T-helper 2 cell treated with Interferon-gamma antibody and Interleukin-4, amounts not matched to agents 5 μg/mL and 100 μg/mL, for 36 hours (primary cell): Measurements from ENCODE around the gene ADGRV1.

ENCODE experiments used
- DNase-seq: peaks from one replicate; pipeline ENCODE4 v3.0.0; 2021; ENCODE audit warnings: low spot score
- H3K27ac Mint-ChIP-seq: one replicate; pipeline ENCODE4 v1.8.0; 2021; ENCODE audit warnings: mild to moderate bottlenecking, mixed read lengths
- H3K27me3 Mint-ChIP-seq: one replicate; pipeline ENCODE4 v1.8.0; 2021; ENCODE audit warnings: low read depth, mixed read lengths
- H3K36me3 Mint-ChIP-seq: one replicate; pipeline ENCODE4 v1.8.0; 2021; ENCODE audit warnings: low read depth, mixed read lengths
- H3K4me1 Mint-ChIP-seq: one replicate; pipeline ENCODE4 v1.8.0; 2021; ENCODE audit warnings: low read depth, mixed read lengths
- H3K4me3 Mint-ChIP-seq: one replicate; pipeline ENCODE4 v1.8.0; 2022; ENCODE audit warnings: mild to moderate bottlenecking, moderate library complexity, mixed read lengths
- H3K9me3 Mint-ChIP-seq: one replicate; pipeline ENCODE4 v1.8.0; 2021; ENCODE audit warnings: mixed read lengths

Gene ADGRV1

DNA sequence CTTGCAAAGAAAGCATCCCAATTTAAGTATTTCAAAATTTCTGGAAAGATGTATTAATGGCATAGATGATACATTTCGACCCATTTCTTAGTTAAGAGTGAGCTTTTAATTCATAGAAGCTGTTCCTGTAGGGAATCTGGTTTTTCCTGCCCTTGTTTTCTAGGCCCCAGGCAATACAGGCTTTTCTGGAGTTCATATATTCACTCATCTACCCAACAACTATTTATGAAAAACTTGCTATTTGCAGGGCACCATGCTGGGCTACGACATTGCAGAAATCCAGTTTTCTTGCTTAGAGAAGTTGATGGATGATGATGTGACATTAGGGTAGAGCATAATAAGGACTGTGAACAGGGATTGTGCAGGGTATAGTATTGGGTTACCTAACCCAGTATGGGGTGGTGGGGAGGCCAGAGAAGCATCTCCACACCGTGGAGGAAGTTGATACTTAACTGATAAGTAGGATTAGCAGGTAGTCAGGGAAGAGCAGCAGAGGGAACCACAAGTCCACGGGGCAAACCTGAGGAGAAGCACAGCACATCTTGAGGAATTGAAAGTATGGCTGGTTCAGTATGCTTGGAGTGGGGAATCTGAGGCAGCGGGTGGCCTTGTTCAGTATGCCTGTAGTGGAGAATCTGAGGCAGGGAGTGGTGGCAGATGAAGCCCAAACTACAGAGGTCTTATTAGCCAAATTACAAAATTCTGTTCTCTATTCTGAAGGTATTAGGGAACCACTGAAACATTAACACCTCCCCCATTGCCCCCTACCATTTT, 577.1 kb downstream of the ADGRV1 start:
- H3K27ac Mint-ChIP-seq = no peak overlapping the region
- no peak for DNase-seq
- H3K36me3 Mint-ChIP-seq = no peaks in the 10 kb centered on the region
- no peaks in the 10 kb centered on the region for H3K9me3 Mint-ChIP-seq
- peaks cover 7% of the 10 kb centered on the region for H3K27me3 Mint-ChIP-seq
- peaks cover 14% of the 10 kb centered on the region for H3K4me1 Mint-ChIP-seq
- no peak overlapping the region for H3K4me3 Mint-ChIP-seq

GRCh38 chr5:91136271-91136670, 577.7 kb downstream of the ADGRV1 start:
- no peak for DNase-seq
- Mint-ChIP-seq H3K4me1 (peaks cover 14% of the 10 kb centered on the region), H3K36me3 (no peaks in the 10 kb centered on the region), H3K27me3 (peaks cover 3% of the 10 kb centered on the region), H3K27ac (no peak overlapping the region), H3K9me3 (no peaks in the 10 kb centered on the region), H3K4me3 (no peak overlapping the region)

DNA sequence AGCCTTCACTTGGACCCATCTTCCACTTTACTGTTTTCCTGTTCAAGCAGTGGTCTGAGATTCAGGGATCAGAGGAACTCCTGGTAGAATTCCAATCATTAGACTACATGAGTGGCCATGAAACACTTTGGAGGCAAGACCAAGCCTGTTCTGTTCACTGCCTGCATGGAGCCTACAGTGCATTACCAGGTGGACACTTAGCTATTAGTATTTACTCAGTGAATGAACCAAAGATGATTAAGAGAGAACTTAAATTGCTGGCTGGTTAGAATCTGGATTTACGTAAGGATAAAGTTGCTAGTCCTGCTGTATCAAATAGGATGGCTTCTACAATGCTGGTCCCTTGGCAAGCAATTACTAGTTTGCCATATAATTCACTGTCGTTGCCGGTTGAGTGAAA, 579.0 kb downstream of the ADGRV1 start:
- Mint-ChIP-seq H3K27me3 (peaks cover 3% of the 10 kb centered on the region), H3K36me3 (no peaks in the 10 kb centered on the region), H3K4me1 (peaks cover 19% of the 10 kb centered on the region), H3K9me3 (no peaks in the 10 kb centered on the region), H3K4me3 (no peak overlapping the region), H3K27ac (no peak overlapping the region)
- DNase-seq = no peak

DNA sequence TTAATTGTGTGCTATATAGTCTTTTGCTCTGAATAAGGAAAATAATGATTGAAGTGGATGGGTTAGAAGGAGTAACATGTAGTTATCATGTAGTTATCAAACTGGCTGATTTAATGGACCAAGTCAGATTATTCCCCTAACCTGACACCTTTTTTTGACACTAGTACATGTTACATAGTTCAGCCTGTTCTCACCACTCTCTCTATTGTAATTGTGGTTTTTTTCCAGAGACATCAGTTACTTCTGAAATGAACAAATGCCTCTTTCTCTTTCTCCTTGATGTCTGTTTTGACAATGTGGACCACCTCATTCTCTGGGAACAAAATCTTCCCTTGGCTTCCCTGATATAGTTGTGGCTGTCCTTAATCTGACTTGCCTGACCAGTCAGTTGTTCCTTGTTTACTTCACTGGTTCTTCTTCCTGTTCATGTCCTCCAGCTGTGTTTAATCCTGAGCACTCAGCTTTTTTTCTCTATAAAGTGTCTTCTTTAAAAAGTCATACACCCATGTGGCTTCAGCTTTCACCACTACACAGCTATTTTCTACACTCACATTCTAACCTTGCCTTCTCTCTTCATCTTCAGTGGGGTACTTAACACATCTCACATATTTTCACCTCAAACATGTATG, 581.1 kb downstream of the ADGRV1 start:
- H3K36me3 Mint-ChIP-seq = no peaks in the 10 kb centered on the region
- no peaks in the 10 kb centered on the region for H3K9me3 Mint-ChIP-seq
- peaks cover 2% of the 10 kb centered on the region for H3K27me3 Mint-ChIP-seq
- no peak overlapping the region for H3K27ac Mint-ChIP-seq
- H3K4me1 Mint-ChIP-seq = peaks cover 19% of the 10 kb centered on the region
- DNase-seq = no peak
- no peak overlapping the region for H3K4me3 Mint-ChIP-seq

DNA sequence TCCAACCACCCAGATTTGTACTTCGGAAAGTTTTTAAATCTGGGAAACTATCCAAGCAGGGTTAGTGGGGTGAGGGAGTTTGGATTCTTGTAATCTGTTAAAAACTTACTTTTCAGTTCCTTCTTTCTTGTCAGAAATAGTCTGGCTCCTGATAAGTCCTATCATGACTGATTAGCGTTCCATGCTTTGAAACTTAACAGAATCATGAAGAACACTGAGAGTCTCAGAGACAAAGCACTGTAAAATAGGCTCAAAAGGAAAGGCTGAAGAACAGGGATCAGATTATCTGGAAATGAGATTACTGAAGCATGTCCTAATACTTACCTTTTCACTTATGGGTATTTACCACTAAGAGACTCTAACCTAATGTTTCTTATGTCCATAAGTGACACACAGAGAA, 582.1 kb downstream of the ADGRV1 start:
- no peaks in the 10 kb centered on the region for H3K9me3 Mint-ChIP-seq
- H3K27ac Mint-ChIP-seq = no peak overlapping the region
- H3K36me3 Mint-ChIP-seq = no peaks in the 10 kb centered on the region
- no peak for DNase-seq
- peaks cover 17% of the 10 kb centered on the region for H3K4me1 Mint-ChIP-seq
- no peak overlapping the region for H3K4me3 Mint-ChIP-seq
- peaks cover 3% of the 10 kb centered on the region for H3K27me3 Mint-ChIP-seq

DNA sequence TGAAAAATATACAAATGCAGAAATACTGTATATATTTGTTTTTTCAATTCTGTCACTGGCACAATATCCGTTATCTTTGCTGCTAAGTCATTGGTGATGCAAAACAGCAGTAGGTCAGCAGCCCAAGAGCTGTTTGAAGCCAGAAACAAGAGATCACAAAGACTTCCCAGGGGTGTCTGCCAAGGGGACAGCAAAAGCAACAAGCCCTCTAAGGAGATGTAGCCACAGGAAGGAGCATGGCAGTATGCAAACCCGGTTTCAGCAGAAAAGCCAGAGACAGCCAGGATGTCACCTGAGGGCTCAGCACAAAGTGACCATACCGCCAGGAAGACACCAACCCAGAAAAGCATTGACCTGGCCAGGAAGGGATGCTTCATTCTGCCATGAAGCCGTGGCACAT, 583.0 kb downstream of the ADGRV1 start:
- DNase-seq = no peak
- Mint-ChIP-seq H3K4me1 (peaks cover 15% of the 10 kb centered on the region), H3K27ac (no peak overlapping the region), H3K36me3 (no peaks in the 10 kb centered on the region), H3K4me3 (no peak overlapping the region), H3K9me3 (no peaks in the 10 kb centered on the region), H3K27me3 (peaks cover 3% of the 10 kb centered on the region)

GRCh38 chr5:91142386-91142785, 583.8 kb downstream of the ADGRV1 start:
- Mint-ChIP-seq H3K27ac (no peak overlapping the region), H3K4me1 (peaks cover 15% of the 10 kb centered on the region), H3K4me3 (no peak overlapping the region), H3K36me3 (no peaks in the 10 kb centered on the region), H3K27me3 (peaks cover 3% of the 10 kb centered on the region), H3K9me3 (no peaks in the 10 kb centered on the region)
- DNase-seq = no peak

- Mint-ChIP-seq H3K9me3 (no peaks in the 10 kb centered on the region), H3K36me3 (no peaks in the 10 kb centered on the region), H3K4me1 (peaks cover 15% of the 10 kb centered on the region), H3K4me3 (no peak overlapping the region), H3K27me3 (peaks cover 3% of the 10 kb centered on the region), H3K27ac (no peak overlapping the region)
- DNase-seq = no peak
Measured at GRCh38 chr5:91142819-91143218, 584.2 kb downstream of the ADGRV1 start.

GRCh38 chr5:91143840-91144239, 585.2 kb downstream of the ADGRV1 start:
- DNase-seq = no peak
- peaks cover 15% of the 10 kb centered on the region for H3K4me1 Mint-ChIP-seq
- no peaks in the 10 kb centered on the region for H3K36me3 Mint-ChIP-seq
- no peak overlapping the region for H3K4me3 Mint-ChIP-seq
- H3K27ac Mint-ChIP-seq = no peak overlapping the region
- H3K9me3 Mint-ChIP-seq = no peaks in the 10 kb centered on the region
- H3K27me3 Mint-ChIP-seq = peaks cover 3% of the 10 kb centered on the region

DNA sequence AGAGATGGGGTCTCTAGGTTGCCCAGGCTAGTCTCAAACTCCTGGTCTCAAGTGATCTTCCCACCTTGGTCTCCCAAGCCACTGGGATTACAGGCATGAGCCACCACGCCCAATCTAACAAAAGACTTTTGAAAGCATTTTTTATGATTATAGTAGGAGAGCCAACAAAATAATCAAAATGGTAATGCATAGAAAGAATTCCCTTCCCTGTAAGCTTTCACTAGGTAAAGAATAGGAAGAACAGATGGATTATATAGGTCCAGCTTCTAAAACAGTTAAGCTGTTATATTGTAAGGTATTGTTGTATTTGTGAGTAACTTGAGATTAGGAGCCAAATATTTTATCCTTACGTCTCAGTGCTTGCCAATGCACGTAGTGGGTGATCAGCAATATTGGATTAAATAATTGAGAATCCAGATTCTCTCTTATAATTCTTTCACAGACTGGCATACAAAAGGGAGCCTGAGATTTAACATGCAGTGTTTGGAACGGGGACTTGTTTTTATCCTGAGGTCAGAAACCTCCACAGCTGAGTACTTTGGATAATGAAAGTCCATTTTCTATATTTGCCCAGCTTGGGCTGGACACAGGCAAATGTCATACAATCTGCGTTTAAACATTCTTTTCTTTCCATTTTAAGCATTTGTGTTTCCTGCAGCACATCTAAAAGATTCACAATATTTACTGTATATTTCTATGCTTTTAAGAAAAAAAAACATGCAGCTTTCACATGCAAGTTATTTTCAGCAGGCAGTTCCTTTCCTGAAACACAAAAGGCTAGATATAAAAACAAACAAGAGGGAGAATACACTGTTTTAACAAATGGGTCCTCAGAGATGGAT, 586.1 kb downstream of the ADGRV1 start:
- no peak for DNase-seq
- H3K27me3 Mint-ChIP-seq = peaks cover 3% of the 10 kb centered on the region

DNA sequence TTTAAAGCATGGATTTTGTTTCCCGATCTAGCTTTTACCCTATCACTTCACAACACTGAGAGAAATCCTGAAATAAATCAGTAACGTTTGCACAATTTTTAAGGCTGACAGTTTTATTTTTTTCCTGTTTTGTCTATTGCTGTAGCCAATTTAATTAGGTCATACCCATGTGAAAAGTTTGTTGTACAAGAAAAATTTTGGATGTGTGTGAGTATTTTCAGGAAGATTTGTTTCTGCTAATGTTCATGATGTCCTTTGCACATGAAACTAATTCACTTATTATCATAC, 586.7 kb downstream of the ADGRV1 start:
- Mint-ChIP-seq H3K4me1 (peaks cover 5% of the 10 kb centered on the region), H3K9me3 (no peaks in the 10 kb centered on the region), H3K4me3 (no peak overlapping the region), H3K36me3 (peaks cover 2% of the 10 kb centered on the region), H3K27me3 (peaks cover 3% of the 10 kb centered on the region), H3K27ac (no peak overlapping the region)
- no peak for DNase-seq

More for the DNA sequence above, 586.1 kb downstream of the ADGRV1 start:
- no peak overlapping the region for H3K4me3 Mint-ChIP-seq
- no peaks in the 10 kb centered on the region for H3K36me3 Mint-ChIP-seq
- H3K4me1 Mint-ChIP-seq = peaks cover 10% of the 10 kb centered on the region
- no peak overlapping the region for H3K27ac Mint-ChIP-seq
- H3K9me3 Mint-ChIP-seq = no peaks in the 10 kb centered on the region

- H3K4me1 Mint-ChIP-seq = peaks cover 5% of the 10 kb centered on the region
- no peak for DNase-seq
- H3K27me3 Mint-ChIP-seq = peaks cover 3% of the 10 kb centered on the region
- H3K9me3 Mint-ChIP-seq = no peaks in the 10 kb centered on the region
- peaks cover 3% of the 10 kb centered on the region for H3K36me3 Mint-ChIP-seq
- no peak overlapping the region for H3K4me3 Mint-ChIP-seq
- no peak overlapping the region for H3K27ac Mint-ChIP-seq
Measured at GRCh38 chr5:91146230-91146629, 587.6 kb downstream of the ADGRV1 start.

DNA sequence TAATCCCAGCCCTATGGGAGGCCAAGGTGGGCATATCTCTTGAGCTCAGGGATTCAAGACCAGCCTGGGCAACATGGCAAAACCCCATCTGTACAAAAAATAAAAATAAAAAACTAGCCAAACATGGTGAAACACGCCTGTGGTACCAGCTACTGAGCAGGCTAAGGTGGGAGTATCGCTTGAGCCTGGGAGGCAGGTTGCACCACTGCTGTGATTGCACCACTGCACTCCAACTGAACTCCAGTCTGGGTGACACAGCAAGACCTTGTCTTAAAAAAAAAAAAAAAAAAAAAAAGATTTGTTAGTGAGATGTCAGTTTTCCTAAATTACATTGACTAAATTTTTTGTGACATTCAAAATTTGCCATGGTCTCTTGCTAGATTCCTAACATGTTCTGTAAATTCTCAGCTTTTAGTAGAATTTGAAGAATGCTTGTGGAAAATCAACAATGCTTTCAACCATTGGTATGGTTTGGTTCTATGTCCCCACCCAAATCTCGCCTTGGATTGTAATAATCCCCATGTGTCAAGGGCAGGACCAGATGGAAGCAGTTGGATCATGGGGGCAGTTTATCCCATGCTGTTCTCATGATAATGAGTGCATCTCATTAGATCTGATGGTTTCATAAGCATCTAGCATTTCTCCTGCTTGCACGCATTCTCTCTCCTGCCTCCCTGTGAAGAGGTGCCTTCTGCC, 588.5 kb downstream of the ADGRV1 start:
- H3K4me1 Mint-ChIP-seq = peaks cover 5% of the 10 kb centered on the region
- no peak overlapping the region for H3K27ac Mint-ChIP-seq
- H3K9me3 Mint-ChIP-seq = no peaks in the 10 kb centered on the region
- no peak for DNase-seq
- H3K4me3 Mint-ChIP-seq = no peak overlapping the region
- peaks cover 3% of the 10 kb centered on the region for H3K36me3 Mint-ChIP-seq
- peaks cover 3% of the 10 kb centered on the region for H3K27me3 Mint-ChIP-seq

GRCh38 chr5:91150234-91150633, 591.6 kb downstream of the ADGRV1 start:
- Mint-ChIP-seq H3K9me3 (no peaks in the 10 kb centered on the region), H3K27ac (no peak overlapping the region), H3K4me3 (no peak overlapping the region), H3K4me1 (no peaks in the 10 kb centered on the region), H3K27me3 (no peaks in the 10 kb centered on the region), H3K36me3 (peaks cover 3% of the 10 kb centered on the region)
- DNase-seq = no peak
